Tibial nerve (tissue), 3 donors: ENCODE results near the gene FAM174A.

Source experiments
- POLR2A ChIP-seq, 2 donors: fragments of 450-650 bp; IDR thresholded peaks; one replicate each; pipeline ENCODE4 v1.6.1; 2017; ENCODE audit warnings: antibody characterized with exemption in 2 of 2, mild to moderate bottlenecking in 2 of 2, moderate library complexity in 2 of 2
- TF ChIP-seq, protein P1 (sequence below), 5 experiments: fragments of 200-600 bp in 3 of 5; fragments of 450-650 bp in 2 of 5; sonication (generic) in 3 of 5; IDR thresholded peaks; one replicate each; pipeline ENCODE4 v1.5.1; 2016 to 2019; ENCODE audit warnings: antibody characterized with exemption in 5 of 5, mild to moderate bottlenecking in 3 of 5, moderate library complexity in 2 of 5

GRCh38 chr5:100609594-100609993 is 74.4 kb downstream of the FAM174A start:
- TF ChIP-seq, protein P1, sequence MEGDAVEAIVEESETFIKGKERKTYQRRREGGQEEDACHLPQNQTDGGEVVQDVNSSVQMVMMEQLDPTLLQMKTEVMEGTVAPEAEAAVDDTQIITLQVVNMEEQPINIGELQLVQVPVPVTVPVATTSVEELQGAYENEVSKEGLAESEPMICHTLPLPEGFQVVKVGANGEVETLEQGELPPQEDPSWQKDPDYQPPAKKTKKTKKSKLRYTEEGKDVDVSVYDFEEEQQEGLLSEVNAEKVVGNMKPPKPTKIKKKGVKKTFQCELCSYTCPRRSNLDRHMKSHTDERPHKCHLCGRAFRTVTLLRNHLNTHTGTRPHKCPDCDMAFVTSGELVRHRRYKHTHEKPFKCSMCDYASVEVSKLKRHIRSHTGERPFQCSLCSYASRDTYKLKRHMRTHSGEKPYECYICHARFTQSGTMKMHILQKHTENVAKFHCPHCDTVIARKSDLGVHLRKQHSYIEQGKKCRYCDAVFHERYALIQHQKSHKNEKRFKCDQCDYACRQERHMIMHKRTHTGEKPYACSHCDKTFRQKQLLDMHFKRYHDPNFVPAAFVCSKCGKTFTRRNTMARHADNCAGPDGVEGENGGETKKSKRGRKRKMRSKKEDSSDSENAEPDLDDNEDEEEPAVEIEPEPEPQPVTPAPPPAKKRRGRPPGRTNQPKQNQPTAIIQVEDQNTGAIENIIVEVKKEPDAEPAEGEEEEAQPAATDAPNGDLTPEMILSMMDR (IDR thresholded peaks at IDR 0.05) = no peak
- TF ChIP-seq POLR2A (IDR thresholded peaks at IDR 0.05) = no peak
